NK-92 treated with Interleukin-12 subunit alpha and Interleukin-12 subunit beta, amount 100 ng/mL, for 24 hours (cell line): ENCODE results near the gene SLC8A2.
"Not testable (repeated sequence)": the region's sequence is repeated elsewhere in the genome, so short reads cannot be mapped to it uniquely, and the experiment has no call there.

Source experiments
- DNase-seq: peaks from one replicate; lab custom pipeline; 2025; lab: John Stamatoyannopoulos, UW

Gene SLC8A2

GRCh38 chr19:47408156-47408938 is 63.3 kb downstream of the SLC8A2 start:
- no peak for DNase-seq

GRCh38 chr19:47407417-47407774 is 64.3 kb downstream of the SLC8A2 start:
- DNase-seq = no peak

GRCh38 chr19:47406711-47407416 is 64.8 kb downstream of the SLC8A2 start:
- DNase-seq = no peak

- DNase-seq = no peak
These were observed 65.8 kb downstream of the SLC8A2 start for GRCh38 chr19:47405854-47406417.

- DNase-seq = no peak
These were observed 66.5 kb downstream of the SLC8A2 start for GRCh38 chr19:47405197-47405550.

- no peak for DNase-seq
These were observed 67.1 kb downstream of the SLC8A2 start for GRCh38 chr19:47404334-47405196.

- no peak for DNase-seq
These were observed 69.2 kb downstream of the SLC8A2 start for GRCh38 chr19:47402504-47402903.

- no peak for DNase-seq
These were observed 72.7 kb downstream of the SLC8A2 start for GRCh38 chr19:47398707-47399597.

- peak; percentile 50 for DNase-seq
These were observed 80.0 kb downstream of the SLC8A2 start for GRCh38 chr19:47391510-47392223.

GRCh38 chr19:47390533-47391488 is 80.9 kb downstream of the SLC8A2 start:
- no peak for DNase-seq

- DNase-seq = no peak
These were observed 82.5 kb downstream of the SLC8A2 start for GRCh38 chr19:47389150-47389556.

- DNase-seq = not testable (repeated sequence)
These were observed 83.0 kb downstream of the SLC8A2 start for GRCh38 chr19:47388721-47389120.

- not testable (repeated sequence) for DNase-seq
These were observed 84.1 kb downstream of the SLC8A2 start for GRCh38 chr19:47387623-47388022.

- not testable (repeated sequence) for DNase-seq
These were observed 85.1 kb downstream of the SLC8A2 start for GRCh38 chr19:47386582-47386981.

- DNase-seq = not testable (repeated sequence)
These were observed 87.2 kb downstream of the SLC8A2 start for GRCh38 chr19:47384533-47384932.

GRCh38 chr19:47383890-47384289 is 87.8 kb downstream of the SLC8A2 start:
- not testable (repeated sequence) for DNase-seq

GRCh38 chr19:47381653-47382279 is 89.9 kb downstream of the SLC8A2 start:
- no peak for DNase-seq

- no peak for DNase-seq
These were observed 90.6 kb downstream of the SLC8A2 start for GRCh38 chr19:47381121-47381520.

GRCh38 chr19:47380559-47380958 is 91.1 kb downstream of the SLC8A2 start:
- DNase-seq = no peak
